HG03342 (cell line): ENCODE results near the gene FAM193A.
"Not testable (repeated sequence)": the region's sequence is repeated elsewhere in the genome, so short reads cannot be mapped to it uniquely, and the experiment has no call there.

Experiments
- ATAC-seq: cut with Tn5 transposase; IDR thresholded peaks from one replicate; pipeline ENCODE4 v1.9.1; 2021; ENCODE audit warnings: mild to moderate bottlenecking, moderate library complexity; ENCODE audit not compliant: unreplicated experiment

FAM193A gene

DNA sequence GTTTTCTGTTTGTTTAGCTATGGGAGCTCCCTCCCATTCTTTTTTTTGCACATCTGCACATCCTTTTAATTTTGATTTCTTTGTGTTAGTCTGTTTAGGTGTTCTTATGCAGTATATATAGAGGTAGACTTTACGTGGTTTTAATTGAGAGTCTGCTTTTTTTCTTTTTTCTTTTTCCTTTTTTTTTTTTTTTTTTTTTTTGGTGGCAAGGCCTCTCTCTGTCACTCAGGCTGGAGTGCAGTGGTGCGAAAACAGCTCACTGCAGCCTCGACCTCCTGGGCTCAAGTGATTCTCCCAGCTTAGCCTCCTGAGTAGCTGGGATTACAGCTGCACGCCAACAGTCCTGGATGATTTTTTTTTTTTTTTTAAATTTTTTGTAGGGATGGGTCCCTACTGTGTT lies 68.2 kb downstream of the FAM193A start:
- ATAC-seq = no peak

DNA sequence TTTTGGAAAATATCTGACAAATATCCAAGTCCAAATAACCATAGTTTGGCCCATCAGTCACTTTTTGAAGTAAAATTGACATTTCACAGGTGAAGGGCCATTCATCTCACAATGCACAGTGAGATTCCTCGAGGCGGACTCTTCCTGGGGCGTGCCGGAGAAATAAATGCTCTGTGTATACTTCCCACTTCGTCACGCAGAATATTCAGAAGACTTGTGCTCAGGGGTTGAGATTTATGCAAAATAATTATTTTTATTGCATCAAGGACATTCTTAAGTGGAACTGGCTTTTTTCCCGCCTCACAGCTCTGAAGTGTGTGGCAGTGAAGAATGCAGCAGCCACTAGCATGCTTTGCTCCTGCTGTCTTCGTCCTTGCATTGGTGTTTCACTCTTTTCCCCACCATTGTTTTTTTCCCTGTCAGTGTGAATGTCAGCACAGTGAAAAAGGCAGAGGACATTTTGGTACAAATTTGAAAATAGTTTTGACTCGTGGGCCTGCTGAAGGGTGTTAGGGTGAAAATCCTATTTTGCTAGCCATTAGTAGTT lies 70.6 kb downstream of the FAM193A start:
- ATAC-seq = no peak

- ATAC-seq = no peak
These were observed 71.4 kb downstream of the FAM193A start for GRCh38 chr4:2607822-2608221.

DNA sequence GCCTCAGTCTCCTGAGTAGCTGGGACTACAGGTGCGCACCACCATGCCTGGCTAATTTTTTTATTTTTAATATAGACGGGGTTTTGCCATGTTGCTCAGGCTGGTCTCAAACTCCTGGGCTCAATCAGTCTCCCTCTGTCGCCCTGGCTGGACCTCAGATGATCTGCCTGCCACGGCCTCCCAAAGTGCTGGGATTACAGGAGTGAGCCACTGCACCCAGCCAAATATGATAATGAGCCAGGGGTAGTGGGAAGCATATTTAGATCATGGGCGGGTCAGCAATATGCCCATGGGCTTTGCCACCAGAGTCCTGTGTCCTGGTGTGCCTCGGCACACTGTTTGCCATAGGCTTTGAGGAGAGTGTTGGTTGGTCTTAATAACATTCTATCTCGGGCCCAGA lies 71.8 kb downstream of the FAM193A start:
- ATAC-seq = no peak

- ATAC-seq = no peak
These were observed 79.4 kb downstream of the FAM193A start for GRCh38 chr4:2615821-2616220.

DNA sequence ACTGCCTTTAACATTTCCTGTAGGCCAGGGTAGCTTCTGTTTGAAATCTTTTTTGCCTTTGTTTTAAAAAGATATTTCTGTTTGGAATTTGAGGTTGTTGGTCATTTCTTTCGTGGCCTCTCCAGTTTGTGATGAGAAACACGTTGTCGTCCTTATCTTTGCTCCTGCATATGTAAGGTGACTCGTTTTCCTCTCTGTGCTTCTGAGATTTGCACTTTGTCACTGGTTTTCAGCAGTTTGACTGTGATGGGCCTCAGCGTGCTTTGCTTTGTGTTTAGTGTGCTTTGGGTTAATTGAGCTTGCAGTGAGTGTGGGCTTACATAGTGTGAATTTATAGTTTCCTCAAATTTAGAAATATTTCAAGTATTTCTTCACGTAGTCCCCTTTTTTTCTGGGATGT lies 81.5 kb downstream of the FAM193A start:
- no peak for ATAC-seq

- not testable (repeated sequence) for ATAC-seq
These were observed 82.3 kb downstream of the FAM193A start for GRCh38 chr4:2618729-2619128.

GRCh38 chr4:2619459-2619858 lies 83.0 kb downstream of the FAM193A start:
- no peak for ATAC-seq

DNA sequence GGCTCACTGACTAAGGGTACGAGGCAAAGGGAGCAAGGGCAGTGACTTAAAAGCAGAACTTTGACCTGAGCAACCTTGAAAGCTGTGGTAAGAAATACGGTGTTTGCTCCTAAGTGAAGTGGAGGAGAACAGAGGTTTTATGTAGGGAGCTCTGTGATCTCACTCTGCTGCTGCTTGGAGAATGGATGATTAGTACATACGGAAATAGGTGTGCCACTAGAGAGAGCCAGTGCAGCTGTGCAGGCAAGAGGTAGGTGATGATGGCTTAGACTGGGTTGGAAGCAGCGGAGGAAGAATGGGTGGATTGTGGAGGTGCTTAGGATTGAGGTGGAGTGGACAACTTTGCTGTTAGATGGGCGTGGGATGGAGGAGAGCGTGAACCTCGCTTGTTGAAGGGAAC lies 85.0 kb downstream of the FAM193A start:
- no peak for ATAC-seq

DNA sequence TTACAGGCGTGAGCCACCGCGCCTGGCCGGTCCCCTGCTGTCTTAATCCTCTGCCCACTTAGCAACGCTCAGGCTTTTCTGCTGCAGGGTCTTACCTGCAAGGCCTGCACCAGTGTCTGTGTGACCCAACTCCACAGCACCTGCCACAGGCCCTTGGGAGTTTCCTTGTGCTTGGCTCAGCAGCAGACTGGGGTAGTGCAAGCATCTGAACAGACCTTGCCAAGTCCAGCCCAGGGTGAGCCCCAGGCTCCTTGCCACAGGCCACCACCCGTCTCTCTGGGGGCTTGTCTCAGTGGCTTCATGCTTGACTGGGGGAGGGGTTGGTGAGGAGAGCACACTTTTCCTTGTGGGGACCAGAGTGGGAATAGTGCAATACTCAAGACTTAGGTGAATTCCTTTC lies 87.0 kb downstream of the FAM193A start:
- no peak for ATAC-seq

GRCh38 chr4:2624782-2625530 lies 88.5 kb downstream of the FAM193A start:
- ATAC-seq = no peak

- no peak for ATAC-seq
These were observed 89.8 kb downstream of the FAM193A start for GRCh38 chr4:2626231-2626630.

DNA sequence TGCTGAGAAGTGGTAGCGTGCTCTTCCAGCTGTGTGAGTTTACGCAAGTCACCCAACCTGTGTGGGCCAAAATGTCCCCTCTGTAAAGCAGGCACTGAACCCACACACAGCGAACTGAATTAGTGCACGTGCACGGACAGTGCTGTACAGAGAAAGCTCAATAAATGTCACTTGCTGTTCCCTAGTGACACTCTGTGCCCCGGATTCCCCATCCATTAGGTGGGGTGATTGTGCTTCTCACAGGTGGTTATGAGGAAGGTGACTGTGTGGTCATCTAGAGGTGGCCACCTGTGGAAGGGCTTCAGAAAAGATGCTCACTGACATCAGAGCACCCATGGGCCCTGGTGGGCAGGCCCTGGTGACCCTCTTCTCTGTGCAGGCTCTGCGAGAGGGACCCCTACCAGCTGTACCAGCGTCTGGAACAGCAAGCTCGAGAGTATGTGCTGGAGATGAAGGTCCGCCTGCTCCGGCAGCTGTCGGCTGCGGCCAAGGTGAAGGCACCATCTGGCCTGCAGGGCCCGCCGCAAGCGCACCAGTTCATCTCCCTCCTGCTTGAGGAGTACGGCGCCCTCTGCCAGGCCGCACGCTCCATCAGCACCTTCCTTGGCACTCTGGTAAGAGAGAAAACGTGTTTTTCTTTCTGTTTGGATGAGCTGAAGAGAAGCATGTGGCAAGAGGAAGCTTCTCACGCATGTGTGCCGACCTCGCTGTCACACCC lies 94.3 kb downstream of the FAM193A start:
- no peak for ATAC-seq

DNA sequence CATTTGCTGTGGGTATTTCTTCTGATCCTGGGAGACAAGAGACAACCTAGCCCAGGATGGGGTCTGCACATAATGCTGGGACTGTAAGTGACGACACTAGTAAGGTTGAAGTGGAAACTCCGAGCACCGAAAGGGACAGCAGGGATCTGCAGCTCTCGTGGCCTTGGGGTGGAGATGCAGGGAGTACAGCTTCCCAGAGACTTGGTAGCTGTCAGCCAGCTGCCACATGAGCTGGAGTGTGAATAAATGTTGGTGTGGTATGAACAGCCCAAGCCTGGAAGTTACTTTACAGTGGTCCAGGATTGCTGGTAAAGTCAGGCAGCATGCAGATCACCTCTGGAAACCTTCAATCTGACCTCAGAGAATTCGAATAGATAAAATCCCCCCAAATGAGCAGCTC lies 97.6 kb downstream of the FAM193A start:
- ATAC-seq = no peak

DNA sequence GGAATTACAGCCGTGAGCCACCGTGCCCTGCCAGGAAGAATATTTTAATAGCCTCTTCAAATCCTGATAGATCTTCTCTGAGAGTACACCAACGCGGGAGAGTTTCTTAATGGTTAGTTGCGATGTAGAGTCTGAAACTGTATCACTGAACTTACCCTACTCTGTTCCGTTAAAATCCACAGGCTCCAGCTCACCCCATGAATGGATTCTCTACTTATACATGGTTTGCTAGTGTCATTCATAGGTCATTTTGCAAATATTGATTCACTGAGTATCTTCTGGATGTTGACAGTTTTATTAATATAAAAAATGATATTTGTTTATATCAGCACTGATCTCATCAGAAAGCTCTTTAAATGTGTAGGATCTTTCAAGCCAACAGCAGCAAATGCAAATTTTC lies 99.9 kb downstream of the FAM193A start:
- ATAC-seq = no peak

- not testable (repeated sequence) for ATAC-seq
These were observed 100.5 kb downstream of the FAM193A start for GRCh38 chr4:2636994-2637393.

DNA sequence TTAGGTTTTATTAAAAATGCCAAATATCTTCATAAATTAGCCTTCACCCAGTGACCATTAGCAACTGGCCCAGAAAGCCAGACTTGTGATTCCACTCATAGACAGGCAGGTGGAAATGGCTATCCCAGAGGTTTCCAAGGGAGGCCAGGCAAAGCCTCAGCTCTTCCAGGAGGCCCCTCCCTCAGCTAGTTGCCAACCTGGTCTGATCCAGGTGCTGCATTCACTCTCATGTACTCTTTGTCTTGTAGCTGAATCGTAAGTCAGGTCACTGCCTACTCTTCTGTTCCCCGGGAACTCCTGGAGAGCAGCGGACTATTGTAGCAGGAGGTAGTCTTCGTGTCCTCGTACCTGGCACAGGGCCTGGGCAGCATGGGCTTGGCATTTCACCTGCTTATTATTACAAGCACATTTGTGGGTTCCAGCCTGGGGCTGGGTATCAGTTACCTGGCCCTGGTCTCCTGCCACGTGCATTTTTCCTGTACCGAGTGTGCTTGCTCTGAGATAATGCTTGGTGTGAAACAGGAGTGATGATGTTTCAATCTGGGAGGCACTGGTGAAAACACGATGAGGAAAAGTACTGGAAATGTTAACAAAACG lies 101.6 kb downstream of the FAM193A start:
- no peak for ATAC-seq

DNA sequence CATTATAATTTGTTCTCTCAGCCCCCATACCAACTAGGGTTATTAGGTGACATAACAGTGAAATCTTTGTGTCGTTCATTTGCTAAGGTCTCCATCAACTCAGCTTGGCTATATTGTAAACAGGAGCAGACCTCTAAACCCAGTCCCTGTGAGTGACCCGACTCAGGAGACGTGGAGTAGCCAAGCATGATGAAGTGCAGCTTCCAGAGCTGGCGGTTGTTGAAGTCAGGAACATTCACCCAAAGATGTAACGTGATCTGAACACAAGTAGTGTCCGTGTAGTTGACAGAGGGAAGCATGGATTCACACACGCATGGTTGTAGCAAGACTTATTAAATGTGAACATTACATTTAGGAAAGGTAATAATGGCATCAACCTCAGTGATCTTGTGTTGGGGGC lies 102.3 kb downstream of the FAM193A start:
- no peak for ATAC-seq

DNA sequence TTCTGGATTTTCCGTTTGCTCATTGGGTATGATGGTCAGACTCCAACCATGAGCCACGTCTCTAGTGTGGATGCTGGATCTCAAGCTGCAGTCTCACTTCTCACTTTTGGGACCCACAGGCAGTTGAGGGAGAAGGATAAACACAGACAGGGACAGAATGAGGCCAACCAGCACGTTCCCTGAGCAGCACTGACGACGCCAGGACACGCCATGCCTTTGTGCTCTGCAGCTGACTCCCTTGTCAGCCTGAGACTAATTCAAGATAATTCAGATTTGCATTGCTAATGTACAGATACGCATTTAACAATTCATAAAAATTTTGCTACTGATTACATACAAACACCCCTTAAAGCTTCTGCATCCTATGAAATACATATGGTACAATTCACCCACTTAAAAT lies 106.5 kb downstream of the FAM193A start:
- ATAC-seq = no peak

DNA sequence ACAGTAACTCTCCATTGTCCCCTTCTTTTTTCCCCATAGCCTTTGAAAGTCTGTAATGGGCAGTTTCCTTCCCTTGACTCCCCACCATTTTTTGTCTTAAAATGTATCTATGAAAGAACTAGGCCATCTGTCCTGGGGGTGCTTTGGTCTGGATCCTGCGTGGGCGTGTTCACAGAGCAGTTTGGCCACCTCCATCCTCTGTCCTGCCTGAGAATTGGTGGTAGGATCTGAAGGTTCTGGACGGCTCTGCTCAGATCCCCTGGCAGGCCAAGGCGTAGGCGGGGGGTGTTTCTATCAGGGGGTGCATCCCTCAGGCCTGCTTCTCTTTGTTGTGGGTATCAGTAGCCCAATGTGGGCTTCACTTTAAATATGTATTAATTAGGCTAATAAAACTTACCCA lies 107.1 kb downstream of the FAM193A start:
- no peak for ATAC-seq

DNA sequence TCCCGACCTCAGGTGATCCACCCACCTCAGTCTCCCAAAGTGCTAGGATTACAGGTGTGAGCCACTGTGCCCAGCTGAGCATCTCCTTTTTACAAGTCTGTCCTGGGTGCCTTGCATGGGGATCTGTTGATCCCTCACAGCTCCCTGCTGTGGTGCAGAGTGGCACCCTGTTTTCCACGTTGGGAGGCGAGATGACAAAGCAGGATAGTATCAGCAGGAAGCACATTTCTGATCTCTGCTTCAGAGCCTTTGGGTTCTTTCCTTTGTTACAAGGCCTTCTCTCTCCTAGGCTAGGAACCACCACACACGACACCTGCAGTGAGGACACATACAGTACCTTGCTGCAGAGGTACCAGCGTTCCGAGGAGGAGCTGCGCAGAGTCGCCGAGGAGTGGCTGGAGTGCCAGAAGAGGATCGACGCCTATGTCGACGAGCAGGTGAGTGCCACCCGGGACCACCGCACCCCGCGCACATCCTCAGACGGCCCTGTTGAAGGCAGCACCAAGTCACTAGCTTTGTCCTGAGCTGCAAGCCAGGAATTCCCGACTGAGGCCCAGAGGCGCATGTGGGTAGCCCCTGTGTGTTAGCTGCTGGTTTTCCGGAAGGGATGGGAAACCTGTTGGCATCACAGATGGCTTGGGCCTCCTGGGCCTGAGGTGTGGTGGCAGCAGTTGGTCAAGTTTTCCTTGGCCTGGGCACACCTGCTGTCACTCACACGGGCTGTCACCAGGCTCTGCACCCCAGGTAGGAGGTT lies 110.1 kb downstream of the FAM193A start:
- no peak for ATAC-seq
